K562 (cell line): ENCODE data around the gene WBP2NL. TPM values are rescaled to one million over a fixed set of nuclear protein-coding genes. Genes with fewer than 3 reads are reported as not detected.

Experiments used
- FOXJ3 ChIP-seq: sonication (generic); formaldehyde crosslinking; IDR thresholded peaks from 2 replicates; pipeline ENCODE4 v1.4.0; 2020; ENCODE audit warnings: mild to moderate bottlenecking, missing genetic modification reagents
- FOXP1 ChIP-seq: sonication (generic); formaldehyde crosslinking; IDR thresholded peaks from 2 replicates; pipeline ENCODE4 v1.8.0; 2022; ENCODE audit warnings: mild to moderate bottlenecking, missing genetic modification reagents
- HIVEP1 ChIP-seq: fragments of 250-450 bp; sonication (Bioruptor Pico); IDR thresholded peaks from 2 replicates; pipeline ENCODE4 v1.4.0; 2020; ENCODE audit warnings: mild to moderate bottlenecking
- HMG20A ChIP-seq: fragments of 450-650 bp; formaldehyde crosslinking; conservative IDR thresholded peaks from 2 replicates; pipeline ENCODE4 v1.4.0; 2020; ENCODE audit warnings: mild to moderate bottlenecking, mixed read lengths
- ZNF184 ChIP-seq: sonication (generic); formaldehyde crosslinking; IDR thresholded peaks from 2 replicates; pipeline ENCODE4 v1.5.0; 2020; ENCODE audit warnings: missing genetic modification reagents
- polyA plus RNA-seq, 8 experiments: library from polyadenylated mRNA; depleted of rRNA in 4 of 8; stranded (reverse) in 5 of 8; unstranded in 3 of 8; fragments of >200 nt; fragmentation: Nextera tagmentation in 2 of 8; fragmentation: Illumina TruSeq in 1 of 8; extraction: Ambion mirVana in 2 of 8; extraction: Trizol in 1 of 8; gene quantifications; 2 replicates each; pipeline versions ENCODE4 v1.2.1 to v1.2.3, GENCODE V29; 2011 to 2014; ENCODE audit warnings: inconsistent platforms in 1 of 8, missing spikeins in 1 of 8
- total RNA-seq, 7 experiments: library from RNA; depleted of rRNA in 6 of 7; stranded (reverse); fragments of >200 nt in 6 of 7; fragmentation: Illumina TruSeq in 2 of 7; extraction: Trizol in 2 of 7; gene quantifications; 2 replicates each; pipeline versions ENCODE4 v1.2.1 to v1.2.3, GENCODE V29; 2011 to 2021; ENCODE audit warnings: low replicate concordance in 1 of 7
- TF ChIP-seq, protein P1 (sequence below): fragments of 450-650 bp; IDR thresholded peaks from 2 replicates; pipeline ENCODE4 v1.6.1; 2016; ENCODE audit warnings: mild to moderate bottlenecking, moderate library complexity
- TF ChIP-seq, protein P2 (sequence below): fragments of 250-450 bp; sonication (Bioruptor Pico); IDR thresholded peaks from 2 replicates; pipeline ENCODE4 v1.4.0; 2020; ENCODE audit warnings: borderline replicate concordance
- TF ChIP-seq, protein P3 (sequence below): fragments of 450-650 bp; IDR thresholded peaks from 2 replicates; pipeline ENCODE4 v1.6.1; 2016
- TF ChIP-seq, protein P4 (sequence below): sonication (generic); formaldehyde crosslinking; IDR thresholded peaks from 2 replicates; pipeline ENCODE4 v1.8.0; 2022; ENCODE audit warnings: mild to moderate bottlenecking, missing genetic modification reagents, borderline replicate concordance
- TF ChIP-seq, protein P5 (sequence below): conservative IDR thresholded peaks from 2 replicates; pipeline ENCODE4 v1.6.1; 2011; ENCODE audit warnings: low read depth, mild to moderate bottlenecking, low read length; ENCODE audit not compliant: control insufficient read depth

The WBP2NL gene
- total and polyA plus RNA-seq, 9 of the 15 experiments (the other 6 are each of a cell fraction or from before 2014, with no cell fraction given) = not detected

DNA sequence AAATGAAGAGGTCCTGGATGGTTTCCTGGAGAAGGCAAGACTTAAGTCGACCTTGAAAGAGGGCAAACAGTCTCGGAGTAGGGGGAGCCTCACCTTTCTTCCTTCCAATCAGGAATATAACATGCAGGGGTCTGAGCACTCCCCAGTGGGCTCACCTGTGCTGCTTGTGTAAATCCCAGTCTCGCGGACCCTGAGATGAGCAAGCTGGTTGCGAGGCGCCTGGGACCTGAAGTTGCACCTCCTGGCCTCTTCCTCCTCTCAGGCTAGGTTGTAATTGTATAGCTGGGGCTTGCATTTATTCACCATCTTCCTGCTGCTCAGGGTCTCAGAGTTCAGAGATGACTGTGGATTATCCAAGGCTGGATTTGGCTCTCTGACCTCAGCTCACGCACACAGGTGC is 7.5 kb upstream of the WBP2NL start (continued):
- TF ChIP-seq, protein P1, sequence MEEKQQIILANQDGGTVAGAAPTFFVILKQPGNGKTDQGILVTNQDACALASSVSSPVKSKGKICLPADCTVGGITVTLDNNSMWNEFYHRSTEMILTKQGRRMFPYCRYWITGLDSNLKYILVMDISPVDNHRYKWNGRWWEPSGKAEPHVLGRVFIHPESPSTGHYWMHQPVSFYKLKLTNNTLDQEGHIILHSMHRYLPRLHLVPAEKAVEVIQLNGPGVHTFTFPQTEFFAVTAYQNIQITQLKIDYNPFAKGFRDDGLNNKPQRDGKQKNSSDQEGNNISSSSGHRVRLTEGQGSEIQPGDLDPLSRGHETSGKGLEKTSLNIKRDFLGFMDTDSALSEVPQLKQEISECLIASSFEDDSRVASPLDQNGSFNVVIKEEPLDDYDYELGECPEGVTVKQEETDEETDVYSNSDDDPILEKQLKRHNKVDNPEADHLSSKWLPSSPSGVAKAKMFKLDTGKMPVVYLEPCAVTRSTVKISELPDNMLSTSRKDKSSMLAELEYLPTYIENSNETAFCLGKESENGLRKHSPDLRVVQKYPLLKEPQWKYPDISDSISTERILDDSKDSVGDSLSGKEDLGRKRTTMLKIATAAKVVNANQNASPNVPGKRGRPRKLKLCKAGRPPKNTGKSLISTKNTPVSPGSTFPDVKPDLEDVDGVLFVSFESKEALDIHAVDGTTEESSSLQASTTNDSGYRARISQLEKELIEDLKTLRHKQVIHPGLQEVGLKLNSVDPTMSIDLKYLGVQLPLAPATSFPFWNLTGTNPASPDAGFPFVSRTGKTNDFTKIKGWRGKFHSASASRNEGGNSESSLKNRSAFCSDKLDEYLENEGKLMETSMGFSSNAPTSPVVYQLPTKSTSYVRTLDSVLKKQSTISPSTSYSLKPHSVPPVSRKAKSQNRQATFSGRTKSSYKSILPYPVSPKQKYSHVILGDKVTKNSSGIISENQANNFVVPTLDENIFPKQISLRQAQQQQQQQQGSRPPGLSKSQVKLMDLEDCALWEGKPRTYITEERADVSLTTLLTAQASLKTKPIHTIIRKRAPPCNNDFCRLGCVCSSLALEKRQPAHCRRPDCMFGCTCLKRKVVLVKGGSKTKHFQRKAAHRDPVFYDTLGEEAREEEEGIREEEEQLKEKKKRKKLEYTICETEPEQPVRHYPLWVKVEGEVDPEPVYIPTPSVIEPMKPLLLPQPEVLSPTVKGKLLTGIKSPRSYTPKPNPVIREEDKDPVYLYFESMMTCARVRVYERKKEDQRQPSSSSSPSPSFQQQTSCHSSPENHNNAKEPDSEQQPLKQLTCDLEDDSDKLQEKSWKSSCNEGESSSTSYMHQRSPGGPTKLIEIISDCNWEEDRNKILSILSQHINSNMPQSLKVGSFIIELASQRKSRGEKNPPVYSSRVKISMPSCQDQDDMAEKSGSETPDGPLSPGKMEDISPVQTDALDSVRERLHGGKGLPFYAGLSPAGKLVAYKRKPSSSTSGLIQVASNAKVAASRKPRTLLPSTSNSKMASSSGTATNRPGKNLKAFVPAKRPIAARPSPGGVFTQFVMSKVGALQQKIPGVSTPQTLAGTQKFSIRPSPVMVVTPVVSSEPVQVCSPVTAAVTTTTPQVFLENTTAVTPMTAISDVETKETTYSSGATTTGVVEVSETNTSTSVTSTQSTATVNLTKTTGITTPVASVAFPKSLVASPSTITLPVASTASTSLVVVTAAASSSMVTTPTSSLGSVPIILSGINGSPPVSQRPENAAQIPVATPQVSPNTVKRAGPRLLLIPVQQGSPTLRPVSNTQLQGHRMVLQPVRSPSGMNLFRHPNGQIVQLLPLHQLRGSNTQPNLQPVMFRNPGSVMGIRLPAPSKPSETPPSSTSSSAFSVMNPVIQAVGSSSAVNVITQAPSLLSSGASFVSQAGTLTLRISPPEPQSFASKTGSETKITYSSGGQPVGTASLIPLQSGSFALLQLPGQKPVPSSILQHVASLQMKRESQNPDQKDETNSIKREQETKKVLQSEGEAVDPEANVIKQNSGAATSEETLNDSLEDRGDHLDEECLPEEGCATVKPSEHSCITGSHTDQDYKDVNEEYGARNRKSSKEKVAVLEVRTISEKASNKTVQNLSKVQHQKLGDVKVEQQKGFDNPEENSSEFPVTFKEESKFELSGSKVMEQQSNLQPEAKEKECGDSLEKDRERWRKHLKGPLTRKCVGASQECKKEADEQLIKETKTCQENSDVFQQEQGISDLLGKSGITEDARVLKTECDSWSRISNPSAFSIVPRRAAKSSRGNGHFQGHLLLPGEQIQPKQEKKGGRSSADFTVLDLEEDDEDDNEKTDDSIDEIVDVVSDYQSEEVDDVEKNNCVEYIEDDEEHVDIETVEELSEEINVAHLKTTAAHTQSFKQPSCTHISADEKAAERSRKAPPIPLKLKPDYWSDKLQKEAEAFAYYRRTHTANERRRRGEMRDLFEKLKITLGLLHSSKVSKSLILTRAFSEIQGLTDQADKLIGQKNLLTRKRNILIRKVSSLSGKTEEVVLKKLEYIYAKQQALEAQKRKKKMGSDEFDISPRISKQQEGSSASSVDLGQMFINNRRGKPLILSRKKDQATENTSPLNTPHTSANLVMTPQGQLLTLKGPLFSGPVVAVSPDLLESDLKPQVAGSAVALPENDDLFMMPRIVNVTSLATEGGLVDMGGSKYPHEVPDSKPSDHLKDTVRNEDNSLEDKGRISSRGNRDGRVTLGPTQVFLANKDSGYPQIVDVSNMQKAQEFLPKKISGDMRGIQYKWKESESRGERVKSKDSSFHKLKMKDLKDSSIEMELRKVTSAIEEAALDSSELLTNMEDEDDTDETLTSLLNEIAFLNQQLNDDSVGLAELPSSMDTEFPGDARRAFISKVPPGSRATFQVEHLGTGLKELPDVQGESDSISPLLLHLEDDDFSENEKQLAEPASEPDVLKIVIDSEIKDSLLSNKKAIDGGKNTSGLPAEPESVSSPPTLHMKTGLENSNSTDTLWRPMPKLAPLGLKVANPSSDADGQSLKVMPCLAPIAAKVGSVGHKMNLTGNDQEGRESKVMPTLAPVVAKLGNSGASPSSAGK = no peak
- TF ChIP-seq, protein P2, sequence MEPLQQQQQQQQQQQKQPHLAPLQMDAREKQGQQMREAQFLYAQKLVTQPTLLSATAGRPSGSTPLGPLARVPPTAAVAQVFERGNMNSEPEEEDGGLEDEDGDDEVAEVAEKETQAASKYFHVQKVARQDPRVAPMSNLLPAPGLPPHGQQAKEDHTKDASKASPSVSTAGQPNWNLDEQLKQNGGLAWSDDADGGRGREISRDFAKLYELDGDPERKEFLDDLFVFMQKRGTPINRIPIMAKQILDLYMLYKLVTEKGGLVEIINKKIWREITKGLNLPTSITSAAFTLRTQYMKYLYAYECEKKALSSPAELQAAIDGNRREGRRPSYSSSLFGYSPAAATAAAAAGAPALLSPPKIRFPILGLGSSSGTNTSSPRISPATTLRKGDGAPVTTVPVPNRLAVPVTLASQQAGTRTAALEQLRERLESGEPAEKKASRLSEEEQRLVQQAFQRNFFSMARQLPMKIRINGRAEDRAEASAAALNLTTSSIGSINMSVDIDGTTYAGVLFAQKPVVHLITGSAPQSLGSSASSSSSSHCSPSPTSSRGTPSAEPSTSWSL (CRISPR knock-in tag) = no peak
- TF ChIP-seq FOXP1 (CRISPR knock-in tag) (no peak), FOXJ3 (CRISPR knock-in tag) (no peak), ZNF184 (CRISPR knock-in tag) (no peak), HIVEP1 (CRISPR knock-in tag) (no peak), HMG20A (CRISPR knock-in tag) (no peak)
- TF ChIP-seq, protein P3, sequence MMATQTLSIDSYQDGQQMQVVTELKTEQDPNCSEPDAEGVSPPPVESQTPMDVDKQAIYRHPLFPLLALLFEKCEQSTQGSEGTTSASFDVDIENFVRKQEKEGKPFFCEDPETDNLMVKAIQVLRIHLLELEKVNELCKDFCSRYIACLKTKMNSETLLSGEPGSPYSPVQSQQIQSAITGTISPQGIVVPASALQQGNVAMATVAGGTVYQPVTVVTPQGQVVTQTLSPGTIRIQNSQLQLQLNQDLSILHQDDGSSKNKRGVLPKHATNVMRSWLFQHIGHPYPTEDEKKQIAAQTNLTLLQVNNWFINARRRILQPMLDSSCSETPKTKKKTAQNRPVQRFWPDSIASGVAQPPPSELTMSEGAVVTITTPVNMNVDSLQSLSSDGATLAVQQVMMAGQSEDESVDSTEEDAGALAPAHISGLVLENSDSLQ = no peak
- TF ChIP-seq, protein P4, sequence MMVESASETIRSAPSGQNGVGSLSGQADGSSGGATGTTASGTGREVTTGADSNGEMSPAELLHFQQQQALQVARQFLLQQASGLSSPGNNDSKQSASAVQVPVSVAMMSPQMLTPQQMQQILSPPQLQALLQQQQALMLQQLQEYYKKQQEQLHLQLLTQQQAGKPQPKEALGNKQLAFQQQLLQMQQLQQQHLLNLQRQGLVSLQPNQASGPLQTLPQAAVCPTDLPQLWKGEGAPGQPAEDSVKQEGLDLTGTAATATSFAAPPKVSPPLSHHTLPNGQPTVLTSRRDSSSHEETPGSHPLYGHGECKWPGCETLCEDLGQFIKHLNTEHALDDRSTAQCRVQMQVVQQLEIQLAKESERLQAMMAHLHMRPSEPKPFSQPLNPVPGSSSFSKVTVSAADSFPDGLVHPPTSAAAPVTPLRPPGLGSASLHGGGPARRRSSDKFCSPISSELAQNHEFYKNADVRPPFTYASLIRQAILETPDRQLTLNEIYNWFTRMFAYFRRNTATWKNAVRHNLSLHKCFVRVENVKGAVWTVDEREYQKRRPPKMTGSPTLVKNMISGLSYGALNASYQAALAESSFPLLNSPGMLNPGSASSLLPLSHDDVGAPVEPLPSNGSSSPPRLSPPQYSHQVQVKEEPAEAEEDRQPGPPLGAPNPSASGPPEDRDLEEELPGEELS (CRISPR knock-in tag) = no peak
- TF ChIP-seq, protein P5, sequence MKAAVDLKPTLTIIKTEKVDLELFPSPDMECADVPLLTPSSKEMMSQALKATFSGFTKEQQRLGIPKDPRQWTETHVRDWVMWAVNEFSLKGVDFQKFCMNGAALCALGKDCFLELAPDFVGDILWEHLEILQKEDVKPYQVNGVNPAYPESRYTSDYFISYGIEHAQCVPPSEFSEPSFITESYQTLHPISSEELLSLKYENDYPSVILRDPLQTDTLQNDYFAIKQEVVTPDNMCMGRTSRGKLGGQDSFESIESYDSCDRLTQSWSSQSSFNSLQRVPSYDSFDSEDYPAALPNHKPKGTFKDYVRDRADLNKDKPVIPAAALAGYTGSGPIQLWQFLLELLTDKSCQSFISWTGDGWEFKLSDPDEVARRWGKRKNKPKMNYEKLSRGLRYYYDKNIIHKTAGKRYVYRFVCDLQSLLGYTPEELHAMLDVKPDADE = no peak
